ENCODE measurements around the gene SAA2. TPM values are rescaled to one million over a fixed set of nuclear protein-coding genes. Genes with fewer than 3 reads are reported as not detected.
"Not testable (repeated sequence)": the region's sequence is repeated elsewhere in the genome, so short reads cannot be mapped to it uniquely, and the experiment has no call there.

SAA2 gene
- total and polyA plus RNA-seq, 2 experiments from 2014 or later: not detected

- Histone ChIP-seq H3K9me2 (ENCODE audit: insufficient read depth) (no peaks in the 10 kb centered on the region), H3K4me1 (ENCODE audit: insufficient read depth) (no peaks in the 10 kb centered on the region), H3K27ac (no peak overlapping the region), H3K4me2 (ENCODE audit: unreplicated experiment) (no peak overlapping the region), H2AFZ (no peak overlapping the region), H3K27me3 (replicated peaks; ENCODE audit: insufficient read depth) (no peaks in the 10 kb centered on the region; the same call in 1 of the 2 replicates), H3K79me2 (ENCODE audit: insufficient read depth) (no peaks in the 10 kb centered on the region), H3F3A (ENCODE audit: insufficient read depth) (no peaks in the 10 kb centered on the region), H3K9me3 (ENCODE audit: low read depth) (no peaks in the 10 kb centered on the region), H3K36me3 (ENCODE audit: low read depth) (no peaks in the 10 kb centered on the region), H3K4me3 (no peak overlapping the region), H3K9ac (no peak overlapping the region), H4K20me1 (ENCODE audit: insufficient read depth) (no peaks in the 10 kb centered on the region)
- no peak for DNase-seq
- in situ Hi-C loops (cut with MboI): no loop called here
- no peak for TF ChIP-seq EZH2phosphoT487 (IDR thresholded peaks at IDR 0.05; ENCODE audit: insufficient read depth, low read depth)
- no peak for TF ChIP-seq EZH2 (IDR thresholded peaks at IDR 0.05; ENCODE audit: insufficient read depth, poor library complexity, severe bottlenecking)
- WGBS, 2 experiments (ENCODE audit: low coverage in 1 of 2, low lambda C conversion rate in 2 of 2, missing lambda C conversion rate in 2 of 2): 56 to 70% methylated on average over 4 of the region's 4 CpGs
Measured at GRCh38 chr11:18270102-18270501, 21.6 kb upstream of the SAA2 start.

DNA sequence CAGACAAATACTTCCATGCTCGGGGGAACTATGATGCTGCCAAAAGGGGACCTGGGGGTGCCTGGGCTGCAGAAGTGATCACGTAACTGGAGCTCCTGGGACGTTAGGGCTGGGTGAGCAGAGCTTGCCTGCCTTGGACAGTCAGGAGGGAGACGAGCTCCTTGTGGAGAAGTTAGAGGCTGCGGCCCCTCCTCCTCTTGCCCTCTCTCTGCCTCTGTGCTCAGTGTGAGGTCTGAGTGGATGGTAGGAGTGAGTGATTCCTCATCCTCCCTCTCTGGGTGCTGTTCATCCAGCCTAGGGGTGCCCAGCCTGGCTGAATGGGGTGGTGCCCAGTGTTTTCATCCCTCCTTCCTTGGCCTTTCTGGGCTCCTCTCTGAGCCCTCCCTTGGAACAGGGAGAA, 20.8 kb upstream of the SAA2 start:
- H2AFZ ChIP-seq; H3F3A ChIP-seq (ENCODE audit: insufficient read depth); in situ Hi-C loops (cut with MboI); H3K4me2 ChIP-seq (ENCODE audit: unreplicated experiment); H3K4me1 ChIP-seq (ENCODE audit: insufficient read depth); H3K4me3 ChIP-seq; H4K20me1 ChIP-seq (ENCODE audit: insufficient read depth); H3K9ac ChIP-seq; H3K27ac ChIP-seq; H3K27me3 ChIP-seq (replicated peaks; ENCODE audit: insufficient read depth); H3K9me2 ChIP-seq (ENCODE audit: insufficient read depth); H3K79me2 ChIP-seq (ENCODE audit: insufficient read depth); H3K36me3 ChIP-seq (ENCODE audit: low read depth); H3K9me3 ChIP-seq (ENCODE audit: low read depth): not testable (repeated sequence)
- 50% methylated on average over 1 of the region's 5 CpGs; no CpG with 5 or more reads in 1 of the 2 experiments for WGBS, 2 experiments (ENCODE audit: low coverage in 1 of 2, low lambda C conversion rate in 2 of 2, missing lambda C conversion rate in 2 of 2)
- DNase-seq: peak; percentile 8

- H3K79me2 ChIP-seq (ENCODE audit: insufficient read depth); H3K9me3 ChIP-seq (ENCODE audit: low read depth); H3K27me3 ChIP-seq (replicated peaks; ENCODE audit: insufficient read depth); H3K4me3 ChIP-seq; H3K36me3 ChIP-seq (ENCODE audit: low read depth); H2AFZ ChIP-seq; H4K20me1 ChIP-seq (ENCODE audit: insufficient read depth); H3K9ac ChIP-seq; H3K4me2 ChIP-seq (ENCODE audit: unreplicated experiment); H3K27ac ChIP-seq; H3K4me1 ChIP-seq (ENCODE audit: insufficient read depth); in situ Hi-C loops (cut with MboI); H3K9me2 ChIP-seq (ENCODE audit: insufficient read depth); DNase-seq; H3F3A ChIP-seq (ENCODE audit: insufficient read depth): not testable (repeated sequence)
- 55 to 58% methylated on average over 2 to 6 of the region's 10 CpGs for WGBS, 2 experiments (ENCODE audit: low coverage in 1 of 2, low lambda C conversion rate in 2 of 2, missing lambda C conversion rate in 2 of 2)
Measured at GRCh38 chr11:18267335-18268133, 19.1 kb upstream of the SAA2 start.

DNA sequence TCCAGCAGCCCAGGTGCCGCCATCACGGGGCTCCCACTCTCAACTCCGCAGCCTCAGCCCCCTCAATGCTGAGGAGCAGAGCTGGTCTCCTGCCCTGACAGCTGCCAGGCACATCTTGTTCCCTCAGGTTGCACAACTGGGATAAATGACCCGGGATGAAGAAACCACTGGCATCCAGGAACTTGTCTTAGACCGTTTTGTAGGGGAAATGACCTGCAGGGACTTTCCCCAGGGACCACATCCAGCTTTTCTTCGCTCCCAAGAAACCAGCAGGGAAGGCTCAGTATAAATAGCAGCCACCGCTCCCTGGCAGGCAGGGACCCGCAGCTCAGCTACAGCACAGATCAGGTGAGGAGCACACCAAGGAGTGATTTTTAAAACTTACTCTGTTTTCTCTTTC, 17.5 kb upstream of the SAA2 start, which contains the start of gene SAA1:
TSS of gene SAA1 (plus strand) at position 316 of the 400 bp plus-strand sequence. CDS start 624 bp downstream, outside the sequence.
- Histone ChIP-seq H3K27me3 (replicated peaks; ENCODE audit: insufficient read depth) (no peaks in the 10 kb centered on the region; the same call in 1 of the 2 replicates), H3K36me3 (ENCODE audit: low read depth) (no peaks in the 10 kb centered on the region), H3F3A (ENCODE audit: insufficient read depth) (no peaks in the 10 kb centered on the region), H3K4me2 (ENCODE audit: unreplicated experiment) (no peak within 1 kb of the TSS), H3K9ac (no peak within 1 kb of the TSS), H3K79me2 (ENCODE audit: insufficient read depth) (no peaks in the 10 kb centered on the region), H3K9me3 (ENCODE audit: low read depth) (no peaks in the 10 kb centered on the region), H3K4me1 (ENCODE audit: insufficient read depth) (no peaks in the 10 kb centered on the region), H4K20me1 (ENCODE audit: insufficient read depth) (no peaks in the 10 kb centered on the region), H3K27ac (no peak within 1 kb of the TSS), H2AFZ (no peak within 1 kb of the TSS), H3K9me2 (ENCODE audit: insufficient read depth) (no peaks in the 10 kb centered on the region), H3K4me3 (no peak within 1 kb of the TSS)
- no peak for DNase-seq
- TF ChIP-seq EZH2 (IDR thresholded peaks at IDR 0.05; ENCODE audit: insufficient read depth, poor library complexity, severe bottlenecking) (no peak), EZH2phosphoT487 (IDR thresholded peaks at IDR 0.05; ENCODE audit: insufficient read depth, low read depth) (no peak)
- 57 to 64% methylated on average over 7 to 8 of the region's 8 CpGs for WGBS, 2 experiments (ENCODE audit: low coverage in 1 of 2, low lambda C conversion rate in 2 of 2, missing lambda C conversion rate in 2 of 2)
- in situ Hi-C loops (cut with MboI): no loop called here

Measured in GM23248 (cell line).